ENCODE measurements around the gene PACS1.

Gene PACS1

DNA sequence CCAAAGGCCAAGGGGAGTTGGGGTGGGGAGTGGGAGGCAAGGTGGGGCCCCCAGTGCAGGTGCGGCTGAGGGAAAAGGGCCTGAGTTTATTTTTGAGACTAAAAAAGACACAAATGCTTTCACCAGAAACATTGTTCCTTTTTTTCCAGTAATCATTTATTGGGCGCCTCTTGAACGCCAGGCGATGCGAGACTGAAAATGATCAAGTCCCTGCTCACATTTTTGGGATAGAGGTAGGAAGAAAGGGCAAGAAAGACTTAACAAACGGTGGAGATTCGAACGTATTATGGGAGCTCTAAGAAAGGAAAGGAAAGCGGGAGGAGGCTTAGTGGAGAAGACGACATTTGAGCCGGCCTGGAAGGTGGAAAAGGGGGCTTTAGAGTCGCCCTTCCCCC is 18.7 kb upstream of the PACS1 start:
- no peak for DNase-seq (ENCODE audit: insufficient read length, low spot score)
- TF ChIP-seq CTCF (IDR thresholded peaks at IDR 0.05; ENCODE audit: insufficient read depth, missing control alignments): no peak
- no peak for FAIRE-seq

- DNase-seq (ENCODE audit: insufficient read length, low spot score) (peak; percentile 87), FAIRE-seq (no peak)
- no peak for TF ChIP-seq CTCF (IDR thresholded peaks at IDR 0.05; ENCODE audit: insufficient read depth, missing control alignments)
These were observed 18.1 kb upstream of the PACS1 start, which contains the start of gene SF3B2 for GRCh38 chr11:66051766-66052663. SF3B2 (plus strand) TSS chr11:66052364; CDS start chr11:66052385, 21 bp downstream.

DNA sequence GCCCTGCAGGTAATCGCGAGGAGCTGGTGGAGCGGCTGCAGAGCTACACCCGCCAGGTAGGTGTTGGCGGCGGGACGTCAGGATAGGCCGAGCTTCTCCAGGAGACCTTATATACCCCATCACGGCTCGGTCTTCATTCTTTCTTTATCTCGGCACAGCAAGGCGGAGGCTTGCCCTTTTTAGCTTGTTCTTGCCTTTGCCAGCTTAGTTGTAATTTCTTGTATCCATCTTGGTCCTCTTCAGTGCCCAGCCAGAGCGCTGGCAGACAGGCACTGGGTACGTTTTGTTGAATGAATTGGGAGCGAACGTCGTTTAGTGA is 17.4 kb upstream of the PACS1 start:
- FAIRE-seq: no peak
- no peak for TF ChIP-seq CTCF (IDR thresholded peaks at IDR 0.05; ENCODE audit: insufficient read depth, missing control alignments)

DNA sequence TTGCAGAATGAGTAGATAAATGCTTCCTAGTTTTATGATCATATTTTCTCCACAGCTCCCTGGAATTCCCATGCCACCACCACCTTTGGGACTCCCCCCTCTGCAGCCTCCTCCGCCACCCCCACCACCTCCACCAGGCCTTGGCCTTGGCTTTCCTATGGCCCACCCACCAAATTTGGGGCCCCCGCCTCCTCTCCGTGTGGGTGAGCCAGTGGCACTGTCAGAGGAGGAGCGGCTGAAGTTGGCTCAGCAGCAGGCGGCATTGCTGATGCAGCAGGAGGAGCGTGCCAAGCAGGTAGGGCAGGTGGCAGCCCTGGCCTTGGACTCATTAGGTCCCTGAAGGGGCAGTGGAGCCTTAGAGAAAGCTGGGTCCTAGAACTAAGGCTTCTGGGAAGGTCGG is 15.1 kb upstream of the PACS1 start:
- TF ChIP-seq CTCF (IDR thresholded peaks at IDR 0.05; ENCODE audit: insufficient read depth, missing control alignments): no peak
- no peak for FAIRE-seq
- DNase-seq (ENCODE audit: insufficient read length, low spot score): no peak

More for the DNA sequence above, 17.4 kb upstream of the PACS1 start:
- DNase-seq (ENCODE audit: insufficient read length, low spot score): no peak

DNA sequence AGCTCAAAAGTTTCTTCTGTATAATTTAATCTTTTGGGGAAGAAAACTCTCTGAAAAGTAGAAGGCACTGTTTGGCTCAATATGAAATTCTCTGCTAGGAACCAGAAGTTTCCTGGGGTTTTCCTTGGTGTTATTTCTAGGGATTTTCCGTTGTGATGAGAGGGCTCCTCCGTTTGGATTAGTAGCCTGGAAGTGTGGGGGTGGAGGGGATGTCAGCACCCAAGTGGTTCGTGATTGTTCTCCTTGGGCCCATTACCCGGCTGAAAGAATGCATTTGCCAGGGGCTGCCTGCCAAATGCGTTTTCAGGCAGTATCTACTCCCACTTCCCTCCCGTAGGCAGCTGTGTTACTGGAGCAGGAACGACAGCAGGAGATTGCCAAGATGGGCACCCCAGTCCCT is 13.6 kb upstream of the PACS1 start:
- TF ChIP-seq CTCF (IDR thresholded peaks at IDR 0.05; ENCODE audit: insufficient read depth, missing control alignments): no peak
- DNase-seq (ENCODE audit: insufficient read length, low spot score) (no peak), FAIRE-seq (no peak)

DNA sequence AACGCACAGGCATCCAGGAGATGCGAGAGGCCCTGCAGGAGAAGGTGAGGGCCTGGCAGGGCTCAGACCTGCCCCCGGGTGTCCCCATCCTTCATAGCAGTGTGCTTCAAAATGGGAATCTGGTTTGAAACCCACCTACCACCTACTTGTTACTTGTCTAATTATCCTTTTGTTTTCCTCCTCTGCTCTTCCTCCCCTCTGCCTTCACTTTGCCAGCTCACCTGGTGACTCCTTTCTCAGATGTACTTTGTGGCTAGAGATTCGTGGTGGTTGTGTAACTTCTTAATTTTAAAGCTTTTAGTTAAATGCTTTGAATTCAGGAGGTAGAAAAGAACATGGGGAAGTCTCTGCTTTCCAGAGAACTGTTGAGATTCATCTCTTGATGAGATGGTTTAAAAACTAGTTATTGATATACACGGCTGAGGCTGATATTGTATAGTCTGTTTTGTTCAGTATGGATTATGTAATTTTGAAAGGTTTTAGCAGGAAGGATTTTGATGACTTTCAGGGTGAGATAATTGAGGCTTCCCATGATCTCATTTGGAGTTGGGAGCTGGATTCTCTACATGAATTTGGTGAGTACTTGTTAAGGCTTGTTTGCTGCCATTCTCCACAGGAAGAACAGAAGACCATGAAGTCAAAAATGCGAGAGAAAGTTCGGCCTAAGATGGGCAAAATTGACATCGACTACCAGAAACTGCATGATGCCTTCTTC is 9.9 kb upstream of the PACS1 start:
- no peak for DNase-seq (ENCODE audit: insufficient read length, low spot score)
- TF ChIP-seq CTCF (IDR thresholded peaks at IDR 0.05; ENCODE audit: insufficient read depth, missing control alignments): no peak
- FAIRE-seq: no peak

DNA sequence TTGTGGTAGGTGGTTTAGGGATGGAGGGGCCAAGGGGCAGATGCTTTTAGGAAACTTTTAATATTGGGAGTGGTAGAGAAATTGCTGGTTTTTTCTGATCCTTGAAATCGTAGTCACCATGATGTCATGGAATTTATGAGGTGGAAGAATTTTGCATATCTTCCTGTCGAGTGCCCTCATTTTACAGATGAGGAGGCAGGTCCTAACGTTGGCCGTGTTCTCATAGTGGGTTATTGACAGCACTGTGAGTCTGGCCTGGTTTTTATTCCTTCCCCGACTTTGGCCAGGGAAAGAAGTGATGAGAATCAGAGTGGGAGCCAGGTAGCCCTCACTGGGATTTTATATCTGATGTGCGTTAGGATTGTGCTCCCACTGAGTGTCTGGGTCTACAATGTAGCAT is 8.8 kb upstream of the PACS1 start:
- no peak for TF ChIP-seq CTCF (IDR thresholded peaks at IDR 0.05; ENCODE audit: insufficient read depth, missing control alignments)
- FAIRE-seq (no peak), DNase-seq (ENCODE audit: insufficient read length, low spot score) (no peak)

Data from D721Med (cell line).